ENCODE data around the gene ARHGEF11. TPM values are rescaled to one million over a fixed set of nuclear protein-coding genes. Genes with fewer than 3 reads are reported as not detected.

ARHGEF11 gene
- total RNA-seq, 1 experiment from 2014 or later, result 0.11 TPM

GRCh38 chr1:157089789-157090188 is 44.2 kb upstream of the ARHGEF11 start:
- no peak overlapping the region for H3K27ac ChIP-seq (ENCODE audit: low read length)
- H3K79me2 ChIP-seq (ENCODE audit: low read length), result no peaks in the 10 kb centered on the region
- no peak overlapping the region for H3K4me2 ChIP-seq (ENCODE audit: low read depth, low read length, poor library complexity, severe bottlenecking)
- DNase-seq, result no peak
- H4K20me1 ChIP-seq (ENCODE audit: insufficient read depth, low read depth, low read length), result no peaks in the 10 kb centered on the region
- H3K4me3 ChIP-seq (ENCODE audit: low read length), result no peak overlapping the region
- no peaks in the 10 kb centered on the region for H3K4me1 ChIP-seq (ENCODE audit: low read length)
- H2AFZ ChIP-seq (ENCODE audit: low read length), result no peak overlapping the region
- H3K27me3 ChIP-seq (ENCODE audit: low read length), result no peaks in the 10 kb centered on the region
- no peaks in the 10 kb centered on the region for H3K36me3 ChIP-seq (ENCODE audit: insufficient read depth, low read length)
- no peak overlapping the region for H3K9ac ChIP-seq (ENCODE audit: low read length)
- no peaks in the 10 kb centered on the region for H3K9me3 ChIP-seq (ENCODE audit: low read length)
- H3K9me2 ChIP-seq (replicated peaks; ENCODE audit: insufficient read depth, low read length), result no peaks in the 10 kb centered on the region

- no peaks in the 10 kb centered on the region for H3K9me3 ChIP-seq (ENCODE audit: low read length)
- DNase-seq, result no peak
- no peaks in the 10 kb centered on the region for H3K36me3 ChIP-seq (ENCODE audit: insufficient read depth, low read length)
- H4K20me1 ChIP-seq (ENCODE audit: insufficient read depth, low read depth, low read length), result no peaks in the 10 kb centered on the region
- no peak overlapping the region for H3K27ac ChIP-seq (ENCODE audit: low read length)
- H3K79me2 ChIP-seq (ENCODE audit: low read length), result no peaks in the 10 kb centered on the region
- H3K4me2 ChIP-seq (ENCODE audit: low read depth, low read length, poor library complexity, severe bottlenecking), result no peak overlapping the region
- H3K4me3 ChIP-seq (ENCODE audit: low read length), result no peak overlapping the region
- H3K9me2 ChIP-seq (replicated peaks; ENCODE audit: insufficient read depth, low read length), result no peaks in the 10 kb centered on the region
- no peak overlapping the region for H2AFZ ChIP-seq (ENCODE audit: low read length)
- no peaks in the 10 kb centered on the region for H3K4me1 ChIP-seq (ENCODE audit: low read length)
- no peak overlapping the region for H3K9ac ChIP-seq (ENCODE audit: low read length)
- no peaks in the 10 kb centered on the region for H3K27me3 ChIP-seq (ENCODE audit: low read length)
These were observed 43.1 kb upstream of the ARHGEF11 start for GRCh38 chr1:157088607-157089006.

GRCh38 chr1:157087030-157087429 is 41.5 kb upstream of the ARHGEF11 start:
- Histone ChIP-seq H3K4me3 (ENCODE audit: low read length) (no peak overlapping the region), H3K27me3 (ENCODE audit: low read length) (no peaks in the 10 kb centered on the region), H4K20me1 (ENCODE audit: insufficient read depth, low read depth, low read length) (no peaks in the 10 kb centered on the region), H3K36me3 (ENCODE audit: insufficient read depth, low read length) (no peaks in the 10 kb centered on the region), H3K27ac (ENCODE audit: low read length) (no peak overlapping the region), H3K4me1 (ENCODE audit: low read length) (no peaks in the 10 kb centered on the region), H3K4me2 (ENCODE audit: low read depth, low read length, poor library complexity, severe bottlenecking) (no peak overlapping the region), H3K9ac (ENCODE audit: low read length) (no peak overlapping the region), H3K79me2 (ENCODE audit: low read length) (no peaks in the 10 kb centered on the region), H2AFZ (ENCODE audit: low read length) (no peak overlapping the region), H3K9me2 (replicated peaks; ENCODE audit: insufficient read depth, low read length) (no peaks in the 10 kb centered on the region), H3K9me3 (ENCODE audit: low read length) (no peaks in the 10 kb centered on the region)
- no peak for DNase-seq

GRCh38 chr1:157086299-157086698 is 40.8 kb upstream of the ARHGEF11 start:
- no peak overlapping the region for H3K4me3 ChIP-seq (ENCODE audit: low read length)
- H2AFZ ChIP-seq (ENCODE audit: low read length), result no peak overlapping the region
- H3K9me3 ChIP-seq (ENCODE audit: low read length), result no peaks in the 10 kb centered on the region
- H3K4me1 ChIP-seq (ENCODE audit: low read length), result no peaks in the 10 kb centered on the region
- H3K4me2 ChIP-seq (ENCODE audit: low read depth, low read length, poor library complexity, severe bottlenecking), result no peak overlapping the region
- no peaks in the 10 kb centered on the region for H3K9me2 ChIP-seq (replicated peaks; ENCODE audit: insufficient read depth, low read length)
- no peak overlapping the region for H3K27ac ChIP-seq (ENCODE audit: low read length)
- no peaks in the 10 kb centered on the region for H3K79me2 ChIP-seq (ENCODE audit: low read length)
- no peaks in the 10 kb centered on the region for H3K27me3 ChIP-seq (ENCODE audit: low read length)
- no peaks in the 10 kb centered on the region for H4K20me1 ChIP-seq (ENCODE audit: insufficient read depth, low read depth, low read length)
- DNase-seq, result no peak
- H3K9ac ChIP-seq (ENCODE audit: low read length), result no peak overlapping the region
- H3K36me3 ChIP-seq (ENCODE audit: insufficient read depth, low read length), result no peaks in the 10 kb centered on the region

GRCh38 chr1:157085421-157085820 is 39.9 kb upstream of the ARHGEF11 start:
- DNase-seq, result no peak
- H3K4me2 ChIP-seq (ENCODE audit: low read depth, low read length, poor library complexity, severe bottlenecking), result no peak overlapping the region
- no peak overlapping the region for H2AFZ ChIP-seq (ENCODE audit: low read length)

GRCh38 chr1:157084720-157085119 is 39.2 kb upstream of the ARHGEF11 start:
- Histone ChIP-seq H3K27me3 (ENCODE audit: low read length) (no peaks in the 10 kb centered on the region), H3K9me3 (ENCODE audit: low read length) (no peaks in the 10 kb centered on the region), H3K4me1 (ENCODE audit: low read length) (no peaks in the 10 kb centered on the region), H3K9me2 (replicated peaks; ENCODE audit: insufficient read depth, low read length) (no peaks in the 10 kb centered on the region), H3K4me3 (ENCODE audit: low read length) (no peak overlapping the region), H3K4me2 (ENCODE audit: low read depth, low read length, poor library complexity, severe bottlenecking) (no peak overlapping the region), H3K79me2 (ENCODE audit: low read length) (no peaks in the 10 kb centered on the region), H4K20me1 (ENCODE audit: insufficient read depth, low read depth, low read length) (no peaks in the 10 kb centered on the region), H3K9ac (ENCODE audit: low read length) (no peak overlapping the region), H2AFZ (ENCODE audit: low read length) (no peak overlapping the region), H3K27ac (ENCODE audit: low read length) (no peak overlapping the region), H3K36me3 (ENCODE audit: insufficient read depth, low read length) (no peaks in the 10 kb centered on the region)
- DNase-seq, result no peak

More at GRCh38 chr1:157085421-157085820, 39.9 kb upstream of the ARHGEF11 start:
- no peaks in the 10 kb centered on the region for H3K9me2 ChIP-seq (replicated peaks; ENCODE audit: insufficient read depth, low read length)
- H3K27ac ChIP-seq (ENCODE audit: low read length), result no peak overlapping the region
- no peaks in the 10 kb centered on the region for H3K27me3 ChIP-seq (ENCODE audit: low read length)
- no peaks in the 10 kb centered on the region for H3K9me3 ChIP-seq (ENCODE audit: low read length)
- no peak overlapping the region for H3K4me3 ChIP-seq (ENCODE audit: low read length)
- H3K36me3 ChIP-seq (ENCODE audit: insufficient read depth, low read length), result no peaks in the 10 kb centered on the region
- H4K20me1 ChIP-seq (ENCODE audit: insufficient read depth, low read depth, low read length), result no peaks in the 10 kb centered on the region
- H3K9ac ChIP-seq (ENCODE audit: low read length), result no peak overlapping the region
- H3K79me2 ChIP-seq (ENCODE audit: low read length), result no peaks in the 10 kb centered on the region
- no peaks in the 10 kb centered on the region for H3K4me1 ChIP-seq (ENCODE audit: low read length)

GRCh38 chr1:157081707-157082106 is 36.2 kb upstream of the ARHGEF11 start:
- Histone ChIP-seq H4K20me1 (ENCODE audit: insufficient read depth, low read depth, low read length) (no peaks in the 10 kb centered on the region), H3K79me2 (ENCODE audit: low read length) (no peaks in the 10 kb centered on the region), H3K27me3 (ENCODE audit: low read length) (no peaks in the 10 kb centered on the region), H3K36me3 (ENCODE audit: insufficient read depth, low read length) (no peaks in the 10 kb centered on the region), H3K9me3 (ENCODE audit: low read length) (no peaks in the 10 kb centered on the region), H3K27ac (ENCODE audit: low read length) (no peak overlapping the region), H3K4me1 (ENCODE audit: low read length) (no peaks in the 10 kb centered on the region), H3K4me2 (ENCODE audit: low read depth, low read length, poor library complexity, severe bottlenecking) (no peak overlapping the region), H3K9me2 (replicated peaks; ENCODE audit: insufficient read depth, low read length) (no peaks in the 10 kb centered on the region), H2AFZ (ENCODE audit: low read length) (no peak overlapping the region), H3K9ac (ENCODE audit: low read length) (no peak overlapping the region), H3K4me3 (ENCODE audit: low read length) (no peak overlapping the region)
- no peak for DNase-seq

- Histone ChIP-seq H3K4me3 (ENCODE audit: low read length) (no peak overlapping the region), H3K27me3 (ENCODE audit: low read length) (no peaks in the 10 kb centered on the region), H3K4me1 (ENCODE audit: low read length) (no peaks in the 10 kb centered on the region), H3K9me3 (ENCODE audit: low read length) (no peaks in the 10 kb centered on the region), H3K79me2 (ENCODE audit: low read length) (no peaks in the 10 kb centered on the region), H3K9me2 (replicated peaks; ENCODE audit: insufficient read depth, low read length) (no peaks in the 10 kb centered on the region), H2AFZ (ENCODE audit: low read length) (no peak overlapping the region), H3K27ac (ENCODE audit: low read length) (no peak overlapping the region), H3K9ac (ENCODE audit: low read length) (no peak overlapping the region), H3K36me3 (ENCODE audit: insufficient read depth, low read length) (no peaks in the 10 kb centered on the region), H3K4me2 (ENCODE audit: low read depth, low read length, poor library complexity, severe bottlenecking) (no peak overlapping the region), H4K20me1 (ENCODE audit: insufficient read depth, low read depth, low read length) (no peaks in the 10 kb centered on the region)
- no peak for DNase-seq
These were observed 35.2 kb upstream of the ARHGEF11 start for GRCh38 chr1:157080714-157081113.

GRCh38 chr1:157077394-157077793 is 31.9 kb upstream of the ARHGEF11 start:
- Histone ChIP-seq H3K4me1 (ENCODE audit: low read length) (no peaks in the 10 kb centered on the region), H3K79me2 (ENCODE audit: low read length) (no peaks in the 10 kb centered on the region), H3K4me2 (ENCODE audit: low read depth, low read length, poor library complexity, severe bottlenecking) (no peak overlapping the region), H2AFZ (ENCODE audit: low read length) (no peak overlapping the region), H4K20me1 (ENCODE audit: insufficient read depth, low read depth, low read length) (no peaks in the 10 kb centered on the region), H3K9ac (ENCODE audit: low read length) (no peak overlapping the region), H3K9me3 (ENCODE audit: low read length) (no peaks in the 10 kb centered on the region), H3K9me2 (replicated peaks; ENCODE audit: insufficient read depth, low read length) (no peaks in the 10 kb centered on the region), H3K27me3 (ENCODE audit: low read length) (no peaks in the 10 kb centered on the region), H3K27ac (ENCODE audit: low read length) (no peak overlapping the region), H3K36me3 (ENCODE audit: insufficient read depth, low read length) (no peaks in the 10 kb centered on the region), H3K4me3 (ENCODE audit: low read length) (no peak overlapping the region)
- DNase-seq, result no peak

Measured in Karpas-422 (cell line).